ENCODE results near the gene RALGPS2.
"Not testable (repeated sequence)": the region's sequence is repeated elsewhere in the genome, so short reads cannot be mapped to it uniquely, and the experiment has no call there.

RALGPS2 gene

DNA sequence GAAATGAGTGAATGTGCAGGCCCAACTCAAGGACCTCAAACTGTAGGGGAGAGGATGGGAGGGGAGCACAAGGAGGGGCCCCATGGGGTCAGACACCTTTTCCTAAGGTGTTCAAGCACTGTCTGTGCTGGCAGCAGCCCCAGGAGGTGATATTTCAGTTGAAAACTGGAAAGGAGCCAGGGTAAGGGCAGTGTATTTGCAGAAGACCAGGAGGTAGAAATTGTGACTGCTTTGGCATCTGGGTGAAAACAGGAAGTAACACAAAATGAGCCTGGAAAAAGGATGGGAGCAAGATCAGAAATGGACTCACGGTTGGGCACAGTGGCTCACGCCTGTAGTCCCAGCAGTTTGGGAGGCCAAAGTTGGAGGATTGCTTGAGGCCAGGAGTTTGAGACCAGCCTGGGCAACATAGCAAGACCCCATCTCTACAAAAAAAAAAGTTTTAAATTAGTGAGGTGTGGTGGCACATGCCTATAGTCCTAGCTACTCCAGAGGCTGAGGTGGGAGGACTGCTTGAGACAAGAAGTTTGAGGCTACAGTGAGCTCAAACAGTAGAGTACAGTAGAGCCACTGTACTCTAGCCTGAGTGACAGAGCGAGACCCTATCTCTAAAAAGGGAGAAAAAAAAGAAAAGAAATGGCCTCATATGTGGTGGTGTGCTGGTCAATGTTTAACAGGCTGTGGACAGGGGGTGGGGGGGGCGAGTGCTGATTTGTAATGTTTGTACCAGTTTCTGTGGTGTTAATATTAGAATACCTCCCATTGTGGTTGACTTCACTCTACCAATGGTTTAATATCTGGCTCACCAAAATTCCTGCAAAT, 222.0 kb downstream of the RALGPS2 start:
- no peak for DNase-seq

GRCh38 chr1:178947677-178947981, 222.6 kb downstream of the RALGPS2 start:
- DNase-seq: no peak

DNA sequence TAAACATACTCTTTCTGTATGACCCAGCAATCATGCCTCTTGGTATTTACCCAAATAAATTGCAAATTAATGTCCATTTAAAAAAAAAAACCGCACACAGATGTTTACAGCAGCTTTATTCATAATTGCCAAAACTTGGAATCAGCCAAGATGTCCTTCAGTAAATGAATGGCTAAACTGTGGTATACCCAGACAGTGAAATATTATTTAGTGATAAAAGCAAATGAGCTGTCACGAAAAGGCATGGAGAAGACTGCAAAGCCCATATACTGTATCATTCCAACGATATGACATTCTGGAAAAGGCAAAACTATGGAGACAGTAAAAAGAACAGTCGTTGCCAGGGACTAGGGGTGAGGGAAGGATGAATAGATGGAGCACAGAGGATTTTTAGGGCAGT, 223.6 kb downstream of the RALGPS2 start:
- DNase-seq: no peak

- DNase-seq: not testable (repeated sequence)
These were observed 224.8 kb downstream of the RALGPS2 start for GRCh38 chr1:178949866-178950265.

- DNase-seq: no peak
These were observed 226.6 kb downstream of the RALGPS2 start for GRCh38 chr1:178951600-178951999.

GRCh38 chr1:178953034-178953433, 228.0 kb downstream of the RALGPS2 start:
- no peak for DNase-seq

GRCh38 chr1:178953538-178954324, 228.7 kb downstream of the RALGPS2 start:
- DNase-seq: no peak

DNA sequence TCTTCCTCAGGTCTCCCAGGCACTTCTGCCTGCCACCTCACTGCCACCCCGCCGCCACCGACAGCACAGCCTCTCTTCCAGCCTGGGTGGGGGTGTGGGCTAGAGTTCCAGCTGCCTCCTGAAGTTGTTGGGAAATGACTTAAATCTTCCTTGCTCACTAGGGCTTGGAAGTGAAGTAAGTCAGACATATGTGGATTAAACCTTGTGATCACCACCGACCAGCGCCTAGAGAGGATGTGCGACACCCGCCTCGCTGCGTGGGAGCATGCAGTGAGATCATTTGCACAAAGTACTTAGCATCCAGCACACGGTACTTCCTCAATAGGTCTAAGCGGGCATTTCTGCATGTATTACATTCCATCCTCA, 229.3 kb downstream of the RALGPS2 start:
- DNase-seq: no peak

DNA sequence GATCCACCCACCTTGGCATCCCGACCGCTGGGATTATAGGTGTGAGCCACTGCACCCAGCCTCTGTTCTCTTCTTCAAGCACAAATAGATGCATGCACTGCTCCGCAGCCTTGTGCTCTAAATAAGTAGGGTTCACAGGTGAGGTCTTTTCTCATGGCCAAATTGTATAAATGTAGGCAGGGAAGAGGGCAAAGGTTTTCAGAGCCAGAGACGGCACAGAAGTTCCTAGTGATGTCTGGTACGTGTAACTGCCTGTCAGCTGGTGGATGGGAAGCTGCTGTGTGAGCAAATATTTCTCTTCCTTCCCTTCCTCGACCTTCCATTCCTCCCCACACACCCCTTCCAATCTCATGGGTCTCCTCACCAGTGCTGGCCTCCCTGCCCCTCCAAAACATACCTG, 229.9 kb downstream of the RALGPS2 start:
- no peak for DNase-seq

DNA sequence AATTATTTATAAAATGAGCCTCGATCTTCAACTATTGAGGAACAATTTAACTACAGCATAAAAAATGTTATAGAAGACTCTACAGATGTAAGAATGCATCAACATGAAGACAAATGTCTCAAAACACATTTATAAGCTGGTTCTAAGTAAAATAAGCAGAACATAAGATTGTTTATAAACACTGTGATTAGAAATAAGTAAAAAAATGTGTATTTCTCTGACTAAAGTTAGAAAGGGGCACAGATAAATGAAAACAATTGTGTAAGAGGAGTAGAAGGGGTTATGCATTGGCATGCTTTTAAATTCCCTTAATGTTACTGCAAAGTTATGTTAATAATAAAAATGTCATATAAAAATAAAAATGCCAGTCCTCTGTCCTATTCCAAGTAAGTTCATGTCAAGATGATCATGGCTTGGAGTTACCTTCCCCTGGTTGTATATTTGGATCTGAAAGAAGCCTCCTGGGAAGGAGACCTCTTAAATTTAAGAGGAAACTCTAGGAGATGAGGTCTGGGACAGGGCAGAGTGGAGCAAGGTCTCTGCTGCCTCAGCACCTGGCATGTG, 230.4 kb downstream of the RALGPS2 start:
- no peak for DNase-seq

GRCh38 chr1:178958491-178958890, 233.4 kb downstream of the RALGPS2 start:
- no peak for DNase-seq

DNA sequence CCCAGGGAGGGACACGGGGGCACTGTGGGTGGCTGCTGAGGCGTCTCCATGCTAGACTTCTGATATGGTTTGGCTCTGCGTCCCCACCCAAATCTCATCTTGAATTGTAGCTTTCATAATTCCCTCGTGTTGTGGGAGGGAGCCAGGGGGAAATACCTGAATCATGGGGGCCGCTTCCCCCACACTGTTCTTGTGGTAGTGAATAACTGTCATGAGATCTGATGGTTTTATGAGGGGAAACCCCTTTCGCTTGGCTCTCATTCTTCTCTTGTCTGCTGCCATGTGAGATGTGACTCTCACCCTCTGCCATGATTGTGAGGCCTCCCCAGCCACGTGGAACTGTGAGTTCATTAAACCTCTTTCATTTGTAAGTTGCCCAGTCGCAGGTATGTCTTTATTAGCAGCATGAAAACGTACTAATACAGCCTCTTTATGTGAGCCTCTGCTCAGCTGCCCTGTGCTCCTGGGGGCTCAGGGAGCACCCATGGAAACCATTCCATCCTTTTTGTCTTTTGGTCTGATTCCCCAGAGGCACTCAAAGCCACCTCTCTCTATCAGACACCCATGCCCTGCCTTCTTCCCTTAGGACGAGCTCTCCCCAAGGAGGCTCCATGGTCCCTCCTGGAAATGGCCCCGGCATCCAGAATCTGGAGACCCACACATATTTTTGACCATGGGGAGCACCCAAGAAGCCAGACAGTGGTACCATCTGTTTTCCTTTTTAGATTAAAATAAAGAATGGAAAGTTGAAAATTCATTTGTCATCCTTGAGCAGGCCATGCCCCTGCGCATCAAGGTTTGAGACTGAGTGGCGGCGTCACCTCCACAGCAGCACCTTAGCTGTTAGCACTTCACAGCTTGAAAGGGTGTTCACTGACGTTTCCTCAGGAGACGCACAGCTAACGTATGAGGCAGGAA, 234.8 kb downstream of the RALGPS2 start:
- no peak for DNase-seq

DNA sequence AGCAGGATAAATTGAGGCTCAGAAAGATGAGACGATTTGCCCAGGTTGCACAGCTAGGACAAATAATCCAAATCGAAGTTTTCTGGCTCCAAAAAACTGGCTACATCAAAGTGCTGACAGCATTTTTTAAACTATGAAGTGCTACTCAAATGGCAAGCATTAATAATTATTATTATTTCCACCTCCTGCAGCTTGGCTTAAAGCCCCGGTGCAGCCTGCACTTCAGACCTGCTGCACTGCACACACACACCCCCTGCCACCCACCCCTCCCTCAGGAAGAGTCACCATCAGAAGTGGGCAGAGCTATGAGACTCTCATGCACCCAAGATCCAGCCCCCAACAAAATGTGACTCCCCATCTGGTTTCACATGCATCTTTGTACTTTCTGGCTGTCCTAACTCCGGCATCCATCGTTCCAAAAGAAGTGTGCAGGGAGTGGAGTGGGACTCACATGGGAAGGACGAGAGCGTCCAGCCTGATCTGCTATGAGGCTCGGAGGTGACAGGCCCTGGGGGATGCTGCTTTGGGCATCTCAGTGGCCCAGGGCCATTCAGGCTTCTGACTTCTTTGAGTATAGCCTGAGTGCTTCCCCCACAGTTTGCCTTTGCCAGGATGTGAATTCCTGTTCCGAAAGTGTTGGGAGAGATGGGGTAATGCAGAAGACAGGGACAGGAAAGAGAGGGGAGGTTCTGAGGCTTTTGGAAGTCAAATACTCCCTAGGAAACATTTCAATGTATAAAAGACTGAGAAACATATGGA, 235.6 kb downstream of the RALGPS2 start:
- no peak for DNase-seq

DNA sequence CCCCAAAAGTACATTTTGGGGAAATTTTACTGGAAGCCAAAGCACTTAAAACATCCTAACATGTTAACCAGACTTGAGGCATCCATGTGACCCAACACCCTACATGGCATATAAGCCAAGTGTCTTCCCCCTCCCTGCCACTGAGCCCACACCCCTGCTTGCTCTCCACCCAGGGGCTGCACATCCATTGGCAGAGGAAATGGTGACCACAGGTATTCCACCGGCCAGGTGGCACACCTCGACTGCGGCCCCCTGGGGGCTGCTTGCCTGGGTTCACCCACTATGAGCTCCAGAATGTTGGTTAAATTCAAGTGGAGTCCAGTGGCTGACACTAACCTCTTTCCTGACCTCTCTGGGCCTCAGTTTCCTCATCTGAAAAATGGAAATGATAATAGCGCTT, 236.3 kb downstream of the RALGPS2 start:
- DNase-seq: no peak

DNA sequence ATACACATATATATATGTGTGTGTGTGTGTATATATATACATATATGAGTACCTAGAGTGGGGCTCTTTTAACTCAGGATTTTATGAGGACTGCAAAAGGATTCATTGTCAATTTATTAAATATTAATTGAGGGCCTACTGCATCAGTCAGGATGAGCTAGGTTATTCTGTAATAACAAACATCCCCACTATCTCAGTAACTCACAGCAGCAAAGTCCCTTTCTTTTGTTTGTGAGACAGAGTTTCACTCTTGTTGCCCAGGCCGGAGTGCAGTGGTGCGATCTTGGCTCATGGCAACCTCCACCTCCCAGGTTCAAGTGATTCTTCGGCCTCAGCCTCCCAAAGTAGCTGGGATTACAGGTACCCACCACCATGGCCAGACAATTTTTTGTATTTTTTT, 236.8 kb downstream of the RALGPS2 start:
- no peak for DNase-seq

DNA sequence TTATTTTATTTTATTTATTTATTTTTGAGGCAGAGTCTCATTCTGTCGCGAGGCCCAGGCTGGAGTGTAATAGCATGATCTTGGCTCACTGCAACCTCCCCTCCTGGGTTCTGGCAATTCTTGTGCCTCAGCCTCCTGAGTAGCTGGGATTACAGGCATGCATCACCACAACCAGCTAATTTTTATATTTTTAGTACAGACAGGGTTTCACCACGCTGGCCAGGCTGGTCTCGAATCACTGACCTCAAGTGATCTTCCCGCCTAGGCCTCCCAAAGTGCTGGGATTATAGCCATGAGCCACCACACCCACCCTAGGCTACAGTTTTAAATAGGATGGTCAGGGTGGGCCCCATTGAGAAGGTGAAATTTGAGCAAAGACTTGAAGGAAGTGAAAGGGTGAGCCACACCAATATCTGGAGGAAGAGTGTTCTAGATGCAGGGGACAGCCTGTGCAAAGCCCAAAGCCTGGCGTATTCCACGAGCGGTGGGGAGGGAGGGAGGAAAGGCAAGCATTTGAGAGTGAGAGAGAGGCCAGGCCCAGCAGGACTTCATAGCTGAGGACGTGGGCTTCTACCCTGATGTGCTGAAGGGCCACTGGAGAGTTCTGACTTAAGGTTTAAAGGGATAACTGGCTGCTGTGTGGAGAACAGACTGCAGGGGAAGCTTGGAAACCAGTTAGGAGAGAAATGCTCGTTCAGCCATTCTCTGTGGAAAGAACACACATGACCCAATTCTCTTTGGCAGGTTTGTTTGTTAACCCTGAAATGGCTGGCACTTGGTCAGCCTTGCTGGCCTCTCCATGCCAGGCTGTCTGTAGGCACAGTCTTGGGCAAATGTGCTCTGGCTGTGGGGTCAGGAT, 238.0 kb downstream of the RALGPS2 start:
- no peak for DNase-seq

GRCh38 chr1:178964469-178965330, 239.7 kb downstream of the RALGPS2 start:
- no peak for DNase-seq

DNA sequence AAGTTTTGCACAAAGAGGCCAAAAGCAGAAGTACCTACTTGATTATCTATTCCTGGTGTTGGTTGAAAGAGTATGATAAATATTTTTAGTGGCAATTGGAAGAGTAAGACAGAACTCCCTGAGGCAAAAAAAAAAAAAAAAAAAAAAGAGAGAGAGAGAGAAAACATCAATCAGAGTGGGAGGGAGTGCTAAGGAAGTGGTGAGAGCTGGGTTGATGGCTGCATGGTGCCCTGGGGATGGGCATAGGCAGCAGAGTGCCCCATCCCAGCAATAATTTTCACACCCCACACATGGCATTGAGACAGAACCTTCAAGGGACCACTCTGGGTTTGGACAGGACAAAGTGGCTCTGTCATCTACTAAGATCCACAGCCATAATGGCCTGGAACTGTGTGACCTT, 241.3 kb downstream of the RALGPS2 start:
- no peak for DNase-seq

- DNase-seq: no peak
These were observed 244.4 kb downstream of the RALGPS2 start for GRCh38 chr1:178969226-178969987.

DNA sequence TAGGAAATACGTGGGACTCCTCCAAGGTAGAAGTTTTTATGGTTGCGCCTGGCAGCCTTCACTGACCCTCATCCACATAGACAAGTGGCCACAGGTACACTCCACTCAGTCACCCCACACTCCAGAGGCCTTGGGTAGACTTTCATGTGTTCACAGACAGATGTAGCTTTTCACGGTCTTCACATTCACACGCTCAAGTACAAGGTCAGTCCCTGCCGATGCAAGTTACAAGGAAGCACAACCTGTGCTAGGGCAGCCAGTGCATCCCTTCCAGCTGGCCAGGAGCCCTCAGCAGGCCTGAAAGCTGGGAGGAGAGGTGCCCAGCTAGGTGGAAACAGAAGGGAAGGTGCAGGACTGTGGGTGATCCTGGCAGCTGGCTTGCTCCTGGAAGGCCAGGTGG, 245.1 kb downstream of the RALGPS2 start:
- DNase-seq: no peak
